HAP-1 (cell line): ENCODE results near the gene FZD10.
A peak's percentile ranks its signal among the peaks of the same experiment; 100 is the strongest.

Experiments used
- DNase-seq, 2 experiments: peaks; one replicate each; pipeline ENCODE4 v3.0.0-alpha.2; 2016 to 2020; ENCODE audit warnings: low spot score in 2 of 2
- H3K27me3 ChIP-seq: fragments of 250-450 bp; sonication (Bioruptor Pico); 2 replicates; pipeline ENCODE4 v1.5.1; 2020; ENCODE audit warnings: low read depth, mild to moderate bottlenecking, moderate library complexity
- H3K36me3 ChIP-seq: fragments of 250-450 bp; sonication (Bioruptor Pico); replicated peaks from 2 replicates; pipeline ENCODE4 v1.5.1; 2020; ENCODE audit warnings: mild to moderate bottlenecking
- H3K4me1 ChIP-seq: fragments of 250-450 bp; sonication (Bioruptor Pico); 2 replicates; pipeline ENCODE4 v1.5.1; 2020; ENCODE audit warnings: mild to moderate bottlenecking
- H3K4me3 ChIP-seq: fragments of 250-450 bp; sonication (Bioruptor Pico); 2 replicates; pipeline ENCODE4 v1.5.1; 2020; ENCODE audit warnings: mild to moderate bottlenecking, moderate library complexity
- H3K9me3 ChIP-seq: fragments of 250-450 bp; sonication (Bioruptor Pico); 2 replicates; pipeline ENCODE4 v1.5.1; 2020; ENCODE audit warnings: mild to moderate bottlenecking, moderate library complexity
- in situ Hi-C: fragments of 300-500 bp; cut with MboI; formaldehyde crosslinking; loops from 3 replicates; pipeline ENCODE4 v1.14.3; 2020; ENCODE audit warnings: low sequenced_read_pairs, inconsistent platforms, mixed read lengths

Gene FZD10

DNA sequence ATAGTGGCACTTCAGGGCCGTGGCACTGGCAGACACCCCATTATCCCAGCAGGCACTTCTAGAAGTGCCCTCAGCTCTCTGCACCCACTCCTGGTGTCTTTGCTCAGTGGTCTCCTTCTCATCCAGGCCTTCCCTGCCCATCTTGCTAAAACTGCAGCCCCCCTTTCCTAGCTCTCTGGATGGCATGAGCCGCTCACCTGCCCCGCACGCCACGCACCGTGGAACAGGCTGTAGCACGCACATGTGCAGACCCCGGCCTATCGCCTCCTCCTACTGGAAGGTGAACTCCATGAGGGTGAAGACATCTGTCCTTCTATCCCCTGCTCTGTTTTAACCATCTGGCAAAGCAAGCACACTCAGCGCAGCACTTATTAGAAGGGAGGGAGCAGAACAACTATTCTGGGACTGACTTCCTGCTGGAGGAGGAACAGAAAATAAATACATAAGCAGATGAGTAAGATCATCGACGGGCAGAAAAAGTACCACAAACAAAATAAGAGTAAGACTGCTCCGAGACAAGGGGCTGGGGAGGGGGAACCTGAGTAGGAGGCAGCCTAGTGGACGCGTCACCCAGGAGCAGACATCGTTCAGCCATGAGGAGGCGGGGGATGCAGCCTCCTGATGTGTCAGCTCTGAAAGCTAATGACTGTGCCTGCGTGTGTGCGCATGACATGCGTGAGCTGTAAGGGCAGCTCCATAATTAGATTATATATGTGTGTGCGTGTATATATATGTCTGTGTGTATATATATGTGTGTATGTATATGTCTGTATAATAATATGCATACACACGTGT is 7.8 kb upstream of the FZD10 start:
- Histone ChIP-seq H3K27me3 (no peaks in the 10 kb centered on the region), H3K36me3 (no peaks in the 10 kb centered on the region), H3K4me1 (peaks cover 17% of the 10 kb centered on the region), H3K4me3 (no peak overlapping the region), H3K9me3 (no peaks in the 10 kb centered on the region)
- DNase-seq, result no peak
- in situ Hi-C loops, result no loop called here

DNA sequence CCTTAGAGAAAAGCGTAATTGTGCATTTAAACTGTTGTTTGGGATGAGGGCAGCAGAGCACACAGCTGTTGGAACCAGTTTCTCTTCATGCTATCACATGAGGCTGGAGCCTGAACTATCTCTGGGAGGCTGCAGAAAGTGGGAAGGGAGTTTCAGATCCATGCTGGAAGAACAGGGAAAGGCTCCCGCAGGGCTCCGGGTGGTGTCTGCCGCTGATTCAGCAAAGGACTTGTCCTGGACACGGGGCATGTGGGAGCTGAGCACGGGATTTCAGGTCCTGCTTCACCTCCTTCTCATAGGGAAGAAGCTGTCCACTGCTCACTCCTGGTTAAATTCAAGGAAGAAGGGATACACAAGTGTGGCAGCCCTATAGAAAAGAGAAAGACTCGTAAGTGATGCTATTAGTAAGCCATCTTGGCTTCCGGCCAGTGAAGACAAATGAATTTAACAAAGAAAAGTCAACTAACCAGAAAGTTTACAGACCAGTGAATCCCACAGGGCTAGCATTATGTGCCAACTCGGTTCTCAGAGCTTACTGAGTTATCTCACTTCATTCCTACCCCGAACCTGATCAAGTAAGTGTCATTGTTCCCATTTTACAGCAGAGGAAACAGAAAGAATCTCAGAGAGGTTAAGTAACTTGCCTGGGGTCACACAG is 6.7 kb upstream of the FZD10 start:
- no peak for DNase-seq
- Histone ChIP-seq H3K27me3 (no peaks in the 10 kb centered on the region), H3K4me1 (peaks cover 25% of the 10 kb centered on the region), H3K9me3 (no peaks in the 10 kb centered on the region), H3K36me3 (no peaks in the 10 kb centered on the region), H3K4me3 (no peak overlapping the region)
- in situ Hi-C loops, result no loop called here

DNA sequence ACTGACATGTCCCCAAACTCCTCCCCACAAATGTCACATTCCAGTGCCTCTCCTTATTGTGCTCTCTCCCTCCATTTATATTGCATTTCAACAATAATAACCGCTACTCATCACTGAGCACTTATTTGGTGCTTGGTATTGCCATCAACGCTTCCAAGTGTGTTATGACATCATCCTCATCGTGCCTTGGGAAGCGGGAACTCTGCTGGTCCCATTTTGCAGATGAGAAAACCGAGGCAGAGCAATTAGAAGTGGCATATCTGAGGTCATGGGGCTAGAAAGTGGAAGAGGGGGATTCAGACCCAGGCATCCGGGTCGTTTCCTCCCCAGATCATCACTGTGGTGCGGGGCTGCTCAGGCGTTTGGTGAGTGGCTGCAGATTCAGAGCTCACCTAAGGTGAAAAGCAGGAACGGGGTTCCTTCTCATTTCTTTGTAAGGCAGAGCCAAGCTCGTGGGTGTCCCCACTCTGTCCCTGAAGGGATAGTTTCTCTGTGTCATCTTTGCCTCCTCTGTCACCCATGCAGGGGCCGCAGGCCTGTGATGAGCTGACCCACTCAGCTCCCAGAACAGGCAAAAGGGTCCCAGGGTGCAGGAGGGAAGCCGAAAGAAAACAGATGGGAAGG is 5.5 kb upstream of the FZD10 start:
- Histone ChIP-seq H3K36me3 (no peaks in the 10 kb centered on the region), H3K4me3 (no peak overlapping the region), H3K27me3 (no peaks in the 10 kb centered on the region), H3K9me3 (no peaks in the 10 kb centered on the region), H3K4me1 (peaks cover 25% of the 10 kb centered on the region)
- DNase-seq, result no peak
- in situ Hi-C loops, result no loop called here

DNA sequence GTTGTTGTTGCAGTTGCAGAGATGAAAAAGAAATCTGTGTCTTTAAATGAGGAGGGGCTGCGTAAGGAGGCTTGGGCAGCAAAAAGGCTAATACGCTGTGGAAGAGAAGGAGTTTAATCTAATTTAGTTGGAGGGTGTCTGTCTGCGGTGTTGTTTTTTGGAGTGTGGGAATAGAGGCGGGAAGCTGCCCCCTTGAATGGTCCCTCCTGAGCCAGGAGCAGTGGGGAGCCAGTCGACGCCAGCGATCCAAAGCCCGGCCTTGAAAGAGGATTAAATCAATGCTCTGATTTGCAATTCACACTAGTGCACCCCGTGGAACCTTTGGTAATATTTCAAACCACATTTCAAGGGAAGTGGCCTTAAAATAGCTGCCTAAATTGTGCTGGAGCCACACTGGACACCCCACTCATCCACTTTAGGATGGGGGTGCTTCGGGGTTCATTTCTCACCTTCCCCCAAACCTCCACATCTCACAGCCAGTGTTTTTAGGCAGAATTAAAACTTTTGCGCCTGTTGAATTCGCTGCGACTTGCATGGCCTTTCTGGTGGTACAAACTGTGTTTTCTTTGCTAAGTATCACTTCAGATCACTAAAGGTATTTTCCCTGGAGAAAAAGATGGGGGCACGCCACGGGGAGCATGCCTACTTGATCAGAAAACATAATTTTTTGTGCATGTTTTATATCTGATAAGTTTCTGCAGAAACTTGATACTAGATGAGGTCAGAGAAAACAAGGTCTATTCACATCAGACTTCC is 4.1 kb upstream of the FZD10 start:
- peak in 1 of 2 experiments; percentile 58 for DNase-seq
- Histone ChIP-seq H3K4me3 (no peak overlapping the region), H3K36me3 (no peaks in the 10 kb centered on the region), H3K9me3 (no peaks in the 10 kb centered on the region), H3K4me1 (peaks cover 25% of the 10 kb centered on the region), H3K27me3 (no peaks in the 10 kb centered on the region)
- in situ Hi-C loops, result no loop called here

DNA sequence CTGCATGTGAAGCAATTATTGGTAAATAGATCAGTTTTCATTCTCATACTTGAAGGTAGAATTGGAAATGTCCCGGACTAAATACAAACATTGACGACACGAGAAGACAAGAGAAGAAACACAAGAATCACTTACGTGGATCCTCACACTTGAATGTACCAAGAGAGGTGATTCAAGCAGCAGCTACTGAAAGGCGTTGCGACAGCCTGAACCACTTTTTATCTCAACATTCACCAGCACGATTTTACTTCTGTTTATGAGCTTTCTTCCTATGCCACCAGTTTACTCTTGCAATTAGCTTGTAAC is 3.6 kb upstream of the FZD10 start:
- DNase-seq, result no peak

DNA sequence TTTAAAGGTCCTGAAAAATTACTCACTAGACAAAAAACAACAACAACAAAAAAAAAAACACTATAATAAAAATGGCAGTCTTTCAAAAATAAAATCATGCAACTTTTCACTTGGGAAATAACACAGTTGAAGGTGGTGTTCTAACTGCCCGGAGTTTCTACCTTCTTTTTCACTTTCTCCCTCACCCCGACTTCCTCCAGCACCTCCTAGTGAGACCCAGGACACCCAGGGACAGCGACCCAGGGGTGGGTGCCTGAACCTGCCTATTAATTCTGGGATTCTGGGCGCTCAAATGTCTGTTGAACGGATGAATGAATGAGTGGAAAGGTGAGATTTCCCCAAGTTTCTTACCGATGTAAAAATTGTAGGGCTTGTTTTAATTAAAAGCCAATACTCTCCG is 2.0 kb upstream of the FZD10 start:
- H3K4me3 ChIP-seq, result peak overlapping the region; percentile 51
- H3K27me3 ChIP-seq, result no peaks in the 10 kb centered on the region
- in situ Hi-C loops, result no loop called here
- peaks cover 25% of the 10 kb centered on the region for H3K4me1 ChIP-seq
- H3K36me3 ChIP-seq, result no peaks in the 10 kb centered on the region
- no peak for DNase-seq
- no peaks in the 10 kb centered on the region for H3K9me3 ChIP-seq

More for the DNA sequence above, 3.6 kb upstream of the FZD10 start:
- H3K4me3 ChIP-seq, result no peak overlapping the region
- H3K4me1 ChIP-seq, result peaks cover 25% of the 10 kb centered on the region
- in situ Hi-C loops, result no loop called here
- no peaks in the 10 kb centered on the region for H3K27me3 ChIP-seq
- H3K9me3 ChIP-seq, result no peaks in the 10 kb centered on the region
- no peaks in the 10 kb centered on the region for H3K36me3 ChIP-seq

DNA sequence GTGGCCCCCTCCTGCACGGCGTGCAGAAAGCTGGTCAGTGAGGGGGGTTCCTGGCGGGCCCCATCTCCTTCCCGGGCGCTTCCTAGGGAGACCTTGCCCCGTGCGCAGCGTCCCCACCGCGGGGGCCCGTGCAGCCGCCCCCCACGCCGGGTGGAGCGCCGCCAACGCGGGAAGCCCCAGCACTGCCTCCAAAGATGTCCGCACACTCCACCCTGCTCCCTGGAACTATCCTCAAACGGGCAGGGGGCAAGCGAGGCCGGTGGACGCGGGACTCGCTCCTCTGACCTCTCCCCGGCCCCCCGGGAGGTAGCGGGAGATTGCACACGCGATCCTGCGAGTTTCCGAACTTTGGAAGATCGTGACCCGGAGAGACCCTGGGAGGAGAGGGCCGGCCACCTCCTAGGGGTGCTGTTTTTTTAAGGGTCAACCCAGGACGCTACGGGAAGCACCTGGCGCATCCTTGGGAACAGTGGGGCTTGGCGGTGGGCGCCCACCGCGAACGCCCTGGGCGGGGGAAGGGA is 1.5 kb upstream of the FZD10 start:
- Histone ChIP-seq H3K4me1 (peaks cover 29% of the 10 kb centered on the region), H3K9me3 (no peaks in the 10 kb centered on the region), H3K36me3 (no peaks in the 10 kb centered on the region), H3K4me3 (peak overlapping the region; percentile 51), H3K27me3 (no peaks in the 10 kb centered on the region)
- peak in 1 of 2 experiments; percentile 12 for DNase-seq
- in situ Hi-C loops, result no loop called here

DNA sequence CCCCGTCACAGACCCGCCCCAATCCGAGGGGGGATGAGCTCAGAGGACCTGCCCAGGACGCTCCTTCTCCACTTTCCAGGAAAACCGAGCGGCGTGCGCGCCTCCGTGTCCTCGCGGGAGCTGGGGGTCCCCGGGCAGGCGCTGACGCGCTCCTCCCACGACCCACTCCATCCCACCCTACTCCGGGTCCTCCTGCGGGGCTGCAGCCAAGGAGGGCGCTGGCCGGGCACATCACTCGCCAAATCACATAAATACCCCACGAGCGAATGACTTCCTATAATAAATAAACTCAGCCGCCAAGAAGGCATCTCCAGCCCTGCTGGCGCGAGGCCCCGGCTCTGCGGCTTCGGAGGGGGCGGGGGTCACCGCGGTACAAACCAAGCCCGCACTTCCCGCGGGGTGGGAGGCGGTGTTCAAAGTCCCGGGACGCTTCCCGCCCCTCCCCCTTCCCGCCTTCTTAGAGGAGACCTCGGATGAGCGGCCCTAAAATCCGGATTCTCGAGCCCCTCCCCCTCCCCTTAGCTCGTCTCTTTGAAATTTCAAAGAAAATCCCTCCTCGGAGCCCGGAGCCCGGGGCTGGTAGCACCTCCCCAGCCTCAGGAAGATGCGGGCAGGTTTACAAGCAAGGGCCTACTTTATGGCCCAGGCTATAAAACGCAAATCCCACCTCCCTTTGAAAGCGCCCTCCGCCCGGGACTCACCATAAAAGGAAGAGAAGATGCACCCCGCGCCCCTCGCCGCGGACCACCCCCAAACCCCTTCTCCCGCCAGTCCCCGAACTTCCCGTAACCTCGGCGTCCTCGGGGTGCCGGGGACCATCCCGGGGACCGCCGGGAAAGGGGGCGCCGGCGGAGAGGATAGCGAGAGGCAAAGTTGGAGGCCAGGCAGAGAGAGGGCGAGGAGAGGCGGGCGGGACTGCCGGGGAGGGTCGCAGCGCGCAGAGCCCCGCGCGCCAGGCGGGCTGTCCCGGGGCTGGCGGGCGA is 712 bp upstream of the FZD10 start:
- H3K4me3 ChIP-seq, result peak overlapping the region; percentile 51
- no peaks in the 10 kb centered on the region for H3K36me3 ChIP-seq
- H3K27me3 ChIP-seq, result no peaks in the 10 kb centered on the region
- DNase-seq, result peak; percentile 63 to 90
- H3K4me1 ChIP-seq, result peaks cover 30% of the 10 kb centered on the region
- H3K9me3 ChIP-seq, result no peaks in the 10 kb centered on the region
- in situ Hi-C loops, result no loop called here

DNA sequence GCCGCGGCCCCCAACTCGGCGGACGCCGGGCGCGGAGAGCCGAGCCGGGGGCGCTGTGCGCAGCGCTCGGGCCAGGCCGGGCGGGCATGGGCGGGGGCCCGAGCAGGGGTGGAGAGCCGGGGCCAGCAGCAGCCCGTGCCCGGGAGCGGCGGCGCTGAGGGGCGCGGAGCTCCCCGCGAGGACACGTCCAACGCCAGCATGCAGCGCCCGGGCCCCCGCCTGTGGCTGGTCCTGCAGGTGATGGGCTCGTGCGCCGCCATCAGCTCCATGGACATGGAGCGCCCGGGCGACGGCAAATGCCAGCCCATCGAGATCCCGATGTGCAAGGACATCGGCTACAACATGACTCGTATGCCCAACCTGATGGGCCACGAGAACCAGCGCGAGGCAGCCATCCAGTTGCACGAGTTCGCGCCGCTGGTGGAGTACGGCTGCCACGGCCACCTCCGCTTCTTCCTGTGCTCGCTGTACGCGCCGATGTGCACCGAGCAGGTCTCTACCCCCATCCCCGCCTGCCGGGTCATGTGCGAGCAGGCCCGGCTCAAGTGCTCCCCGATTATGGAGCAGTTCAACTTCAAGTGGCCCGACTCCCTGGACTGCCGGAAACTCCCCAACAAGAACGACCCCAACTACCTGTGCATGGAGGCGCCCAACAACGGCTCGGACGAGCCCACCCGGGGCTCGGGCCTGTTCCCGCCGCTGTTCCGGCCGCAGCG is 639 bp downstream of the FZD10 start:
- no peaks in the 10 kb centered on the region for H3K36me3 ChIP-seq
- in situ Hi-C loops, result no loop called here
- no peaks in the 10 kb centered on the region for H3K27me3 ChIP-seq
- H3K4me3 ChIP-seq, result peak overlapping the region; percentile 22
- no peaks in the 10 kb centered on the region for H3K9me3 ChIP-seq
- peaks cover 27% of the 10 kb centered on the region for H3K4me1 ChIP-seq
- DNase-seq, result no peak

DNA sequence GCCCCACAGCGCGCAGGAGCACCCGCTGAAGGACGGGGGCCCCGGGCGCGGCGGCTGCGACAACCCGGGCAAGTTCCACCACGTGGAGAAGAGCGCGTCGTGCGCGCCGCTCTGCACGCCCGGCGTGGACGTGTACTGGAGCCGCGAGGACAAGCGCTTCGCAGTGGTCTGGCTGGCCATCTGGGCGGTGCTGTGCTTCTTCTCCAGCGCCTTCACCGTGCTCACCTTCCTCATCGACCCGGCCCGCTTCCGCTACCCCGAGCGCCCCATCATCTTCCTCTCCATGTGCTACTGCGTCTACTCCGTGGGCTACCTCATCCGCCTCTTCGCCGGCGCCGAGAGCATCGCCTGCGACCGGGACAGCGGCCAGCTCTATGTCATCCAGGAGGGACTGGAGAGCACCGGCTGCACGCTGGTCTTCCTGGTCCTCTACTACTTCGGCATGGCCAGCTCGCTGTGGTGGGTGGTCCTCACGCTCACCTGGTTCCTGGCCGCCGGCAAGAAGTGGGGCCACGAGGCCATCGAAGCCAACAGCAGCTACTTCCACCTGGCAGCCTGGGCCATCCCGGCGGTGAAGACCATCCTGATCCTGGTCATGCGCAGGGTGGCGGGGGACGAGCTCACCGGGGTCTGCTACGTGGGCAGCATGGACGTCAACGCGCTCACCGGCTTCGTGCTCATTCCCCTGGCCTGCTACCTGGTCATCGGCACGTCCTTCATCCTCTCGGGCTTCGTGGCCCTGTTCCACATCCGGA is 1.4 kb downstream of the FZD10 start:
- Histone ChIP-seq H3K4me3 (no peak overlapping the region), H3K4me1 (peaks cover 20% of the 10 kb centered on the region), H3K36me3 (no peaks in the 10 kb centered on the region), H3K27me3 (no peaks in the 10 kb centered on the region), H3K9me3 (no peaks in the 10 kb centered on the region)
- in situ Hi-C loops, result no loop called here
- no peak for DNase-seq

DNA sequence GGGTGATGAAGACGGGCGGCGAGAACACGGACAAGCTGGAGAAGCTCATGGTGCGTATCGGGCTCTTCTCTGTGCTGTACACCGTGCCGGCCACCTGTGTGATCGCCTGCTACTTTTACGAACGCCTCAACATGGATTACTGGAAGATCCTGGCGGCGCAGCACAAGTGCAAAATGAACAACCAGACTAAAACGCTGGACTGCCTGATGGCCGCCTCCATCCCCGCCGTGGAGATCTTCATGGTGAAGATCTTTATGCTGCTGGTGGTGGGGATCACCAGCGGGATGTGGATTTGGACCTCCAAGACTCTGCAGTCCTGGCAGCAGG is 1.9 kb downstream of the FZD10 start:
- H3K4me3 ChIP-seq, result no peak overlapping the region
- in situ Hi-C loops, result no loop called here
- H3K27me3 ChIP-seq, result no peaks in the 10 kb centered on the region
- no peaks in the 10 kb centered on the region for H3K36me3 ChIP-seq
- peaks cover 16% of the 10 kb centered on the region for H3K4me1 ChIP-seq
- DNase-seq, result no peak
- H3K9me3 ChIP-seq, result no peaks in the 10 kb centered on the region

DNA sequence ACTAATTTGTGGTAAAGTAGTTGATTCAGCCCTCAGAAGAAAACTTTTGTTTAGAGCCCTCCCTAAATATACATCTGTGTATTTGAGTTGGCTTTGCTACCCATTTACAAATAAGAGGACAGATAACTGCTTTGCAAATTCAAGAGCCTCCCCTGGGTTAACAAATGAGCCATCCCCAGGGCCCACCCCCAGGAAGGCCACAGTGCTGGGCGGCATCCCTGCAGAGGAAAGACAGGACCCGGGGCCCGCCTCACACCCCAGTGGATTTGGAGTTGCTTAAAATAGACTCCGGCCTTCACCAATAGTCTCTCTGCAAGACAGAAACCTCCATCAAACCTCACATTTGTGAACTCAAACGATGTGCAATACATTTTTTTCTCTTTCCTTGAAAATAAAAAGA is 2.7 kb downstream of the FZD10 start:
- DNase-seq, result peak; percentile 32 to 67
- Histone ChIP-seq H3K4me1 (peaks cover 9% of the 10 kb centered on the region), H3K27me3 (no peaks in the 10 kb centered on the region), H3K36me3 (no peaks in the 10 kb centered on the region), H3K9me3 (no peaks in the 10 kb centered on the region), H3K4me3 (no peak overlapping the region)
- in situ Hi-C loops, result no loop called here
